D721Med (cell line): ENCODE data around the gene MCTP1.

Experiments used
- DNase-seq: peaks from one replicate; pipeline ENCODE4 v3.0.0; 2011; ENCODE audit warnings: low spot score; ENCODE audit not compliant: insufficient read length
- FAIRE-seq: peaks from 2 replicates; lab custom pipeline; 2011; peaks lifted over from hg19 to GRCh38; lab: Jason Lieb, UNC
- CTCF ChIP-seq: IDR thresholded peaks from 2 replicates; pipeline ENCODE4 v1.5.1; 2012; ENCODE audit warnings: mild to moderate bottlenecking, control low read depth; ENCODE audit not compliant: insufficient read depth; ENCODE audit errors: missing control alignments

MCTP1 gene

GRCh38 chr5:94908889-94909480, 375.9 kb downstream of the MCTP1 start:
- no peak for DNase-seq
- TF ChIP-seq CTCF = peak; percentile 74
- FAIRE-seq = peak; percentile 70

GRCh38 chr5:94906750-94907149, 378.1 kb downstream of the MCTP1 start:
- no peak for TF ChIP-seq CTCF
- DNase-seq = no peak
- FAIRE-seq = no peak

- TF ChIP-seq CTCF = no peak
- no peak for FAIRE-seq
- no peak for DNase-seq
Observed at GRCh38 chr5:94903726-94904125, 381.2 kb downstream of the MCTP1 start.

- no peak for TF ChIP-seq CTCF
- FAIRE-seq (no peak), DNase-seq (no peak)
Observed at GRCh38 chr5:94901191-94901979, 383.5 kb downstream of the MCTP1 start.

GRCh38 chr5:94900006-94900505, 384.8 kb downstream of the MCTP1 start:
- DNase-seq (no peak), FAIRE-seq (no peak)
- no peak for TF ChIP-seq CTCF

GRCh38 chr5:94893412-94894135, 391.3 kb downstream of the MCTP1 start:
- DNase-seq (no peak), FAIRE-seq (no peak)
- peak; percentile 56 for TF ChIP-seq CTCF
